Colon (tissue), 2 donors: Measurements from ENCODE around the gene MAGI1.
"Not testable (repeated sequence)": the region's sequence is repeated elsewhere in the genome, so short reads cannot be mapped to it uniquely, and the experiment has no call there.

ENCODE experiments used
- FAIRE-seq: peaks from 2 replicates; lab custom pipeline; 2012; peaks lifted over from hg19 to GRCh38; lab: Jason Lieb, UNC
- donor health status: control.
- donor health status: control.

MAGI1 gene

GRCh38 chr3:65745306-65745705 lies 293.4 kb downstream of the MAGI1 start:
- no peak for FAIRE-seq

GRCh38 chr3:65742914-65743313 lies 295.8 kb downstream of the MAGI1 start:
- no peak for FAIRE-seq

DNA sequence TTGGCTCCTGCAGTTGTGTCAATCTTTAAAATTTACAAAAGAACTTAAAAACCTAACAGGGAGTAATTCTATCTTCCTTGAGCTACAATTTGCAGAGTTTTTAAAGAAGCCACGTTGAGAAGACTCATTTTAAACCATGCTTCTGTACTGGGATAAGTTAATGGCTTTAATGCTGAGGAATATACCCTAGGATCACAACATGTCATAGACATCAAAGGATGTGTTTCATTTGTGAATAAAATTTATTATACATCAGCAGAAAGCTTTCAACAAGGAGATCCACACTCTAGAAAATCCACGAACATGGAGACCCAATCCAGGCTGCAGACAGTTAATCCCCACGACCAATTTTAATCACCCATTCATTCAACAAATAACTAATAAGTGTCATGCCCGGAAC lies 297.2 kb downstream of the MAGI1 start:
- FAIRE-seq, result no peak

DNA sequence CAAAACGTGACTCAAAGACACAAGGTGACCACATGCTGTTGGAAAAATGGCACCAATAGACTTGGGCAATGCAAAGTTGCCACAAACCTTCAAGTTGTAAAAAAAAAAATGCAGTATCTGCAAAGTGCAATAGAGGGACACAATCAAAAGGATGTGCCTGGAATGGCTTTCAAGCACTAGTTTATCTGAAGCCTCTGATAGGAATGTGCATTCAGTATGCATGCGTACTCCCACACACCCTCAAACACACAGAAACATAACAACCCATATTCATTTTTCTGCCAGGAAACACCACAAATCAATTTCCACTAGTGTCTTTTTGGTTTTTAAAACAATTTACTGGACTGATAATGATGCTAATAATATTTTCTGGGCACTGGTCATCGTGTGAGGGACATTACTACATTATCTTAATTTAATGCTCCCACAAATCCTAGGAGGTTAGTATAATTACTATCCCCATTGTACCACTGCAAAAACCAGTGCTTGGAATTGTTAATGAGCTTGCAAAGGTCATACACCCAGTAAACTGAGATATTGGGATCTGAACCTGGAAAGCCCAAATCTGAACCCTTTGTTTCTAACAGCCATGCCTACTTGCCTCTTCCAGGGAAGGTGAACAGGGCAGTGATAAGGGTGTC lies 298.7 kb downstream of the MAGI1 start:
- no peak for FAIRE-seq

- no peak for FAIRE-seq
Observed at GRCh38 chr3:65734792-65735191, 303.9 kb downstream of the MAGI1 start.

DNA sequence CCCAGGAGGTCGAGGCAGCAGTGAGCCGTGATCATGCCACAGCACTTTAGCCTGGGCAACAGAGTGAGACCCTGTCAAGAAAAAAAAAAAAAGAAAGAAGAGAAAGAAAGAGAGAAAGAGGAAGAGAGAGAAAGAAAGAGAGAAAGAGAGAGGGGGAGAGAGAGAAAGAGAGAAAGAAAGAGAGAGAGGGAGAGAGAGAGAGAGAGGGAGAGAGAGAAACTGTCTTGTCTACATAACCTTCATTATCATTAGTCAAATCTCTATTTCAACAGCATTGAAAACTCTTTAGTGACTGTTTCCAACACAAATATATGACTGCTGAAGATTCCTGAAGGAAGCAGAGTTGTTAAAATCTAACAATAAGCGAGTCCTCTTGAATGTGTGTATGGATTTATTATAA lies 304.3 kb downstream of the MAGI1 start:
- no peak for FAIRE-seq

DNA sequence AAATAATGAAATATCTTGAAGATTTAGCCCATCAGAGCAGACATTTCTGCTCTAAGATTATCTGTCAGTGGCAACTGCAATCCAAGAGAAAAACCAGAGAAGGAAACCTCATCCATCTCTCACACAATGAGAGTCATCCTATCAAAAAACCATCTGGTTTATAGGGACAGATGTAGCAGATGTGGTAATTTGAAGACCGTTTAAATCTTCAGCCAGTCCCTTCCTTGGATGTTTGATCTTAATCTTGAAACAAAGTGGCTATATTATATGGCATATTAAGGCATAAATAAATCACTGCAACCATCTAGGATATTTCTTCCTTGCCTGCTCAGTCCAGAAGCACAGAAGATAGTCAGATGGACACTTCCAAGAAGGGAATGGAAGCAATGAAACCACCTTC lies 305.3 kb downstream of the MAGI1 start:
- FAIRE-seq, result no peak

GRCh38 chr3:65732051-65732935 lies 306.4 kb downstream of the MAGI1 start:
- FAIRE-seq, result no peak

GRCh38 chr3:65730449-65730848 lies 308.3 kb downstream of the MAGI1 start:
- no peak for FAIRE-seq

DNA sequence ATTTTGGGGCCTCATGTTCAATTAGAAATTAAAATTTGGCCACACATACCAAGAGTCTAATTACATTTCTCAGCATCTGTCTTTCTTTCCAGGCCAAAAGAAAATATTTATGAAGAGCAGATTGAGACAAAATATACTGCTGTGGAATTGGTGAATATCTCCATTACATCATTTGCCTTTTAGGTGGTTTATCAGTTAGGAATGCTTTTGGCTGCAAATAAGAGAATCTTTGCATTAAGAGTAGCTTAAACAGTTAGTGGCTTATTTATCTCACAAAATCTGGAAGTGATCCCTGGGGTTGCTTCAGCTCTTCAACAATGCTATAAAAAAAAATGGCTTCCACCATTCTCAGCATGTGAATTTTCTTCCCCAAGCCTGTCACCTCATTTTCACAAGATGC lies 308.7 kb downstream of the MAGI1 start:
- FAIRE-seq, result no peak

DNA sequence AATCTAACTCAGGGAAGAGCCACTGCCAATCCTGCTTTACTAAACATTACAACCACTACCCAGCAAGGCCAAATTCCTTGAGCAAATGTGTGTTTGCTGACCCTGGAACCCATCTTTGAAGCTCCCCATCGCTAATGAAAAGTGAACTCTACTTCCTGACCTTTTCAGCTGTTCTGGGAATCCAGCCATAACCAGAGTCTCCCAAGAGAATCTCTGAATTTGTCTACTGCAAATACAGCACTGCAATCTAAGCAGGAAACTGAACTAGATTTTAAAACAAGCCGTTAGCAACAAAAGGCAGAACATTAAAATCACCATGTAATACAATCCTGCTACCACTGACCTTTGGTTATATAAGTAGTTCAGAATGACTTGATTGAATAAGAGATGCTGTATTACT lies 309.2 kb downstream of the MAGI1 start:
- FAIRE-seq, result no peak

DNA sequence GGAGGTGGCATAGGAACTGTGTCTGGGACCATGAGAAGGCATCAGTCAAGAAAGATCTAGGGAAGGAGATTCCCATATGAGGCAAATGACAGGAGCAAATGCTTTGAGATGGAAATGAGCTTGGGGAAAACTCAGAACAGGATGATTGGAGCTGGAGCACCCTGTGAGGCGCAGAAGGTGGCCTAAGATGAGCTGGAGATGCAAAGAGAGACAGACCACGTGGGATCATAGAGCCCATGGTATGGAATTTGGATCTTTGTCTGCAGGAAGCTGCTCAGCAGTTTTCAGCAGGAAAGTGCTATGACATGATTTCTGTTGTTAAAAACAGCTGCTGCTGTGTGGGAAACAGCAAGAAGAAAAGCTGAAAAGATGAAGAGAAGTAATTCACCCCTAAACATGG lies 310.6 kb downstream of the MAGI1 start:
- FAIRE-seq, result no peak

DNA sequence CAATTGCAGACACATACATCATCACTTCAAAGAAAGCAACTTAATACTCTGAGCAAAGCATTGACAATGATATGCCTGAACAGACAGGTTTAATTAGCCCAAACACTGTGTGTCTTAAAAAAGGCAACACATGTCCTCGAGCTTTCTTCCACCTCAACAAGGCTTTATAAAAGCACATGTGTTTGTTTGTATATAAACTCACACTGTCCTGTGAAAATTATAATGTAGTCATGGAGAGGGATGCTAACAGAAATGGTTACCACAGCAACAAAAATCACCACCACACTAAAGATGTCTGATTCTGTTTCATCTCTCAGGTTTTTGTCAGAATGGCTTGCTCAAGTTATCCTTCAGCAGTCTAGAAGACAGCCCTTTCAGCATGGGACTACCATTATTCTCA lies 314.7 kb downstream of the MAGI1 start:
- FAIRE-seq, result no peak

- FAIRE-seq, result no peak
Observed at GRCh38 chr3:65723011-65723410, 315.7 kb downstream of the MAGI1 start.

- FAIRE-seq, result no peak
Observed at GRCh38 chr3:65720989-65721737, 317.6 kb downstream of the MAGI1 start.

GRCh38 chr3:65719639-65720038 lies 319.1 kb downstream of the MAGI1 start:
- not testable (repeated sequence) for FAIRE-seq

GRCh38 chr3:65717676-65718346 lies 320.9 kb downstream of the MAGI1 start:
- FAIRE-seq, result no peak

GRCh38 chr3:65716071-65716751 lies 322.5 kb downstream of the MAGI1 start:
- FAIRE-seq, result no peak

DNA sequence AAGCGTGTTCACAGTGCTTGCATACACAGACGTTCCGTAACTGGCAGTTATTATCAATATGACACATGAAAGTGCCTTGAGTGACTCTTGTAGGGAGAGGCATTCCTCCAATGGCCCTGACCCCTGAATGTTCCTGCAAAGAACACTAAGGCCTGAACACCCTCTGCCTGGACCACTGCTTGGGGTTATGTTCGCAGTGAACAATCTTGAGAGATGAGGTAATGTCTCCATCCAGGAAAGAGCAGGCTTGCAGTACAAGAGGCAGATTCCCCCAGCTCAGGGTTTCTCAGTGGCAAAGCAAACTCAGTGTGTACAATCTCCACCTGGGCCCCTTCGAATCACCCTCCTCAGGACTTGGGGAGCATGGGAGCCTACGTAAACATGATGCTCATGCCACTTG lies 324.6 kb downstream of the MAGI1 start:
- FAIRE-seq, result no peak

GRCh38 chr3:65713016-65713415 lies 325.7 kb downstream of the MAGI1 start:
- FAIRE-seq, result no peak

DNA sequence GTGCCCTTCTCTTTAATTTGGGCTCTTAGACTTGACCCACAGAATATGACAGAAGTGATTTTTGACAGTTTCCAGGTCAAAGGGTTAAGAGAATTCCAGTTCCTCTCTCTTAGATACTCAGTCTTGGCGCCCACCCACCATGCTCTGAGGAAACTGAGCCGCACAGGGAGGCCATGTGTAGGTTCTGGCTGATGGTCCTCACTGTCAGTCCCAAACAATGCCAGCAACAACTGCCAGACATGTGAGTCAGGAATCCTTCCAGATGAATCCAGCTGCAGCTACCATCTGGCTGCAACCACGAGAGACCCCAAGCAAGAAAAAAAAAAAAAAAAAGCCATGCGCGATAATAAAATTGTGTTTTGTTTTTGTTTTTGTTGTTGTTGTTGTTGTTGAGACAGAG lies 326.6 kb downstream of the MAGI1 start:
- no peak for FAIRE-seq
